ENCODE data around the gene GMDS. TPM values are rescaled to one million over a fixed set of nuclear protein-coding genes. Genes with fewer than 3 reads are reported as not detected.

Gene GMDS
- polyA plus RNA-seq, 1 of the 3 experiments (the other 2 are of a cell fraction), result 12.3 TPM

- H3K4me1 ChIP-seq (ENCODE audit: control insufficient read depth in 1 of 2, insufficient read depth in 2 of 2, low read depth in 1 of 2, low read length in 1 of 2), result no peaks in the 10 kb centered on the region
- no peak for TF ChIP-seq ELF1 (IDR thresholded peaks at IDR 0.05)
- no peak for TF ChIP-seq TEAD4 (IDR thresholded peaks at IDR 0.05; ENCODE audit: borderline replicate concordance, insufficient read depth)
- no peak for TF ChIP-seq FOXM1 (IDR thresholded peaks at IDR 0.05; ENCODE audit: low read depth)
- TF ChIP-seq MAX (IDR thresholded peaks at IDR 0.05; ENCODE audit: low read depth), result no peak
- TF ChIP-seq SIN3A (IDR thresholded peaks at IDR 0.05; ENCODE audit: borderline replicate concordance, low read depth, low read length), result no peak
- TF ChIP-seq TCF12 (IDR thresholded peaks at IDR 0.05), result no peak
- TF ChIP-seq MEF2A (IDR thresholded peaks at IDR 0.05; ENCODE audit: borderline replicate concordance, low read depth), result no peak
- no peak for TF ChIP-seq FOXJ3 (CRISPR knock-in tag; IDR thresholded peaks at IDR 0.05)
- TF ChIP-seq CHD2 (IDR thresholded peaks at IDR 0.05; ENCODE audit: low read length, partially characterized antibody), result no peak
- no peak for TF ChIP-seq RCOR1 (IDR thresholded peaks at IDR 0.05; ENCODE audit: low read length)
- TF ChIP-seq POLR2AphosphoS5 (IDR thresholded peaks at IDR 0.05; ENCODE audit: low read depth, low read length), result no peak
- no peak for TF ChIP-seq EZH2phosphoT487 (IDR thresholded peaks at IDR 0.05; ENCODE audit: borderline replicate concordance, low read depth)
- no peak for TF ChIP-seq RFX5 (IDR thresholded peaks at IDR 0.05; ENCODE audit: low read length)
- no peaks in the 10 kb centered on the region for H3K79me2 ChIP-seq (ENCODE audit: insufficient read depth)
- no peak for DNase-seq
- no peak overlapping the region for H3K27ac ChIP-seq (ENCODE audit: low read depth in 2 of 2, low read length in 1 of 2)
- no peak overlapping the region for H3K4me2 ChIP-seq
- H3K4me3 ChIP-seq (ENCODE audit: low read depth in 2 of 2, low read length in 1 of 2), result no peak overlapping the region
- H3F3A ChIP-seq (replicated peaks; ENCODE audit: insufficient read depth), result no peaks in the 10 kb centered on the region
- H3K9me2 ChIP-seq, result no peaks in the 10 kb centered on the region
- WGBS (ENCODE audit: low lambda C conversion rate), result 68% methylated on average over 12 of the region's 16 CpGs
- H3K27me3 ChIP-seq (ENCODE audit: insufficient read depth), result peaks cover 15% of the 10 kb centered on the region; the same call in 1 of the 2 replicates
- H3K9me3 ChIP-seq, result no peaks in the 10 kb centered on the region
- ChIA-PET CTCF (interaction anchor here (1.1 kb wide), 1 partner anchor 13 kb away, joined by 3 read pairs; no protein-coding TSS in a partner anchor), POLR2A (no interaction called here)
- H3K36me3 ChIP-seq (replicated peaks in 1 of 2; ENCODE audit: control insufficient read depth in 1 of 2, insufficient read depth in 2 of 2, low read length in 1 of 2), result no peaks in the 10 kb centered on the region
- no peak overlapping the region for H3K9ac ChIP-seq
- H2AFZ ChIP-seq (ENCODE audit: low read depth), result no peak overlapping the region
- H4K20me1 ChIP-seq (ENCODE audit: insufficient read depth), result no peaks in the 10 kb centered on the region
Measured at GRCh38 chr6:1575210-1576041, 670.0 kb downstream of the GMDS start.

GRCh38 chr6:1574890-1575209 lies 670.6 kb downstream of the GMDS start:
- H3K27me3 ChIP-seq (ENCODE audit: insufficient read depth), result peaks cover 14% of the 10 kb centered on the region; the same call in 1 of the 2 replicates
- H3K9me3 ChIP-seq, result no peaks in the 10 kb centered on the region
- no peak overlapping the region for H3K4me3 ChIP-seq (ENCODE audit: low read depth in 2 of 2, low read length in 1 of 2)
- TF ChIP-seq MXI1 (IDR thresholded peaks at IDR 0.05; ENCODE audit: low read depth, low read length) (no peak), PBX3 (IDR thresholded peaks at IDR 0.05) (no peak), EZH2phosphoT487 (IDR thresholded peaks at IDR 0.05; ENCODE audit: borderline replicate concordance, low read depth) (no peak), GATA2 (CRISPR knock-in tag; IDR thresholded peaks at IDR 0.05) (no peak), JUND (IDR thresholded peaks at IDR 0.05) (no peak), MAX (IDR thresholded peaks at IDR 0.05; ENCODE audit: low read depth) (no peak), TCF12 (IDR thresholded peaks at IDR 0.05) (no peak), SMC3 (IDR thresholded peaks at IDR 0.05; ENCODE audit: low read depth, low read length) (no peak), RAD21 (IDR thresholded peaks at IDR 0.05; ENCODE audit: low read length) (no peak), RCOR1 (IDR thresholded peaks at IDR 0.05; ENCODE audit: low read length) (no peak), FOSL2 (IDR thresholded peaks at IDR 0.05; ENCODE audit: borderline replicate concordance, low read depth) (no peak), REST (IDR thresholded peaks at IDR 0.05; ENCODE audit: low read depth, low read length) (no peak), MEF2A (IDR thresholded peaks at IDR 0.05; ENCODE audit: borderline replicate concordance, low read depth) (no peak), ELF1 (IDR thresholded peaks at IDR 0.05) (no peak)
- no peaks in the 10 kb centered on the region for H3F3A ChIP-seq (replicated peaks; ENCODE audit: insufficient read depth)
- no peaks in the 10 kb centered on the region for H3K79me2 ChIP-seq (ENCODE audit: insufficient read depth)
- no peak overlapping the region for H3K9ac ChIP-seq
- H3K4me2 ChIP-seq, result no peak overlapping the region
- H2AFZ ChIP-seq (ENCODE audit: low read depth), result no peak overlapping the region
- ChIA-PET POLR2A (no interaction called here), CTCF (interaction anchor here (0.9 to 3.9 kb wide), 3 partner anchors 12 to 51 kb away, joined by 3 to 17 read pairs (median 4); no protein-coding TSS in a partner anchor)
- no peaks in the 10 kb centered on the region for H3K4me1 ChIP-seq (ENCODE audit: control insufficient read depth in 1 of 2, insufficient read depth in 2 of 2, low read depth in 1 of 2, low read length in 1 of 2)
- no peaks in the 10 kb centered on the region for H4K20me1 ChIP-seq (ENCODE audit: insufficient read depth)
- no peaks in the 10 kb centered on the region for H3K36me3 ChIP-seq (replicated peaks in 1 of 2; ENCODE audit: control insufficient read depth in 1 of 2, insufficient read depth in 2 of 2, low read length in 1 of 2)
- H3K27ac ChIP-seq (ENCODE audit: low read depth in 2 of 2, low read length in 1 of 2), result no peak overlapping the region
- no peak for DNase-seq
- WGBS (ENCODE audit: low lambda C conversion rate), result 62% methylated on average over 6 of the region's 6 CpGs
- H3K9me2 ChIP-seq, result no peaks in the 10 kb centered on the region

All from SK-N-SH (cell line).